Esophagus squamous epithelium (tissue), 4 donors: ENCODE measurements around the gene C16orf78.

Experiments
- POLR2A ChIP-seq, 4 donors: fragments of 450-650 bp; IDR thresholded peaks; one replicate each; pipeline ENCODE4 v1.6.1; 2017; ENCODE audit warnings: antibody characterized with exemption in 4 of 4, mild to moderate bottlenecking in 4 of 4, moderate library complexity in 3 of 4
- TF ChIP-seq, protein P1 (sequence below), 6 experiments: fragments of 450-650 bp in 4 of 6; fragments of 200-600 bp in 2 of 6; sonication (generic) in 2 of 6; IDR thresholded peaks; one replicate each; pipeline ENCODE4 v1.5.1; 2016 to 2019; ENCODE audit warnings: antibody characterized with exemption in 6 of 6, mild to moderate bottlenecking in 4 of 6, moderate library complexity in 4 of 6

DNA sequence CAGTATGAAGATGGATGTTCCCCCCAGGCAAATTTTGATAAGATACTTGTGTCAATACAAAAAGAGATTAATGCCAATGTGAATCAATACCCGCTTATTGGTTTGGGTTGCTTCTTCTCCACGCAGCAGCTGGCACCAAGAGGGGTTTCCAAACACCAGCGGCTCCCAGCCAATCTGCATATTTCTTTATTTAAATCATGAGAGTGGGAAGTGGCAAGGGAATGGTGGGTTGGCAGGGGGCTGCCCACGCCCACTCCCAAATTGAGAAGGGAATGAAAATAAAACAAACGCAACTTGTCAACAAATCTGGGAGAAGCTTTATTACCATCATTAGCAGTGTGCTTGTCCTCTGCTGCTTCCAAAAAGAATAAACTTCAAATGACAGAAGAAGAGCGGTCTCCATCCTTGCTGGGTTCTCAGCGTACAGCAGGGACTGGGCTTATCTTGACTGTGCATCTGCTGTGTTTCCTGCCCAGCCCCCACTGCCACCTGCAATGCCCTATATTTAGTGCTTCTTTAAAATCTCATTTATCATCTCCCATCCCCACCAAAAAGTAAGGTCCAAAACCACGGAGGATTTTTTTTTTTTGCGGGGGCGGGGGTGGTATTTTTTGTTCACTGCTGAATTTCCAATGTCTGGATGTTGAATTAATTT lies 34.9 kb upstream of the C16orf78 start:
- TF ChIP-seq, protein P1, sequence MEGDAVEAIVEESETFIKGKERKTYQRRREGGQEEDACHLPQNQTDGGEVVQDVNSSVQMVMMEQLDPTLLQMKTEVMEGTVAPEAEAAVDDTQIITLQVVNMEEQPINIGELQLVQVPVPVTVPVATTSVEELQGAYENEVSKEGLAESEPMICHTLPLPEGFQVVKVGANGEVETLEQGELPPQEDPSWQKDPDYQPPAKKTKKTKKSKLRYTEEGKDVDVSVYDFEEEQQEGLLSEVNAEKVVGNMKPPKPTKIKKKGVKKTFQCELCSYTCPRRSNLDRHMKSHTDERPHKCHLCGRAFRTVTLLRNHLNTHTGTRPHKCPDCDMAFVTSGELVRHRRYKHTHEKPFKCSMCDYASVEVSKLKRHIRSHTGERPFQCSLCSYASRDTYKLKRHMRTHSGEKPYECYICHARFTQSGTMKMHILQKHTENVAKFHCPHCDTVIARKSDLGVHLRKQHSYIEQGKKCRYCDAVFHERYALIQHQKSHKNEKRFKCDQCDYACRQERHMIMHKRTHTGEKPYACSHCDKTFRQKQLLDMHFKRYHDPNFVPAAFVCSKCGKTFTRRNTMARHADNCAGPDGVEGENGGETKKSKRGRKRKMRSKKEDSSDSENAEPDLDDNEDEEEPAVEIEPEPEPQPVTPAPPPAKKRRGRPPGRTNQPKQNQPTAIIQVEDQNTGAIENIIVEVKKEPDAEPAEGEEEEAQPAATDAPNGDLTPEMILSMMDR (IDR thresholded peaks at IDR 0.05): no peak
- TF ChIP-seq POLR2A (IDR thresholded peaks at IDR 0.05): no peak
